K562 (cell line): ENCODE data around the gene IRS4. TPM values are rescaled to one million over a fixed set of nuclear protein-coding genes. Genes with fewer than 3 reads are reported as not detected.

ENCODE experiments used
- ATAC-seq: fragments of 200-7000 bp; cut with Tn5 transposase; 3 replicates; pipeline ENCODE4 v1.9.1; 2020; ENCODE audit warnings: moderate library complexity
- BruUV-seq: library from RNA; stranded (reverse); fragments of 400-500 nt; replicated peaks from 2 replicates; lab custom pipeline; 2021; lab: Mats Ljungman, UMichigan
- CTCF ChIA-PET: fragments of 300-600 bp; formaldehyde crosslinking; extraction: SDS; loops from one replicate; lab custom pipeline; 2021; ENCODE audit warnings: low intra/inter-chr PET ratio; lab: Yijun Ruan, JAX
- POLR2A ChIA-PET: fragments of 300-600, 350-650 bp; sonication (Branson Sonifier 250); formaldehyde crosslinking; extraction: SDS; loops from one replicate; lab custom pipeline; 2021; ENCODE audit warnings: antibody characterized with exemption, inconsistent platforms; lab: Yijun Ruan, JAX
- DNase-seq, 4 experiments: peaks; one replicate each; pipeline versions ENCODE4 v3.0.0 to v3.0.0-alpha.2; 2011 to 2018; ENCODE audit warnings: low spot score in 3 of 4, mixed read lengths in 3 of 4; ENCODE audit errors: extremely low read depth in 1 of 4
- FAIRE-seq: peaks from 2 replicates; lab custom pipeline; 2011; peaks lifted over from hg19 to GRCh38; lab: Jason Lieb, UNC
- H2AFZ ChIP-seq: 2 replicates; pipeline ENCODE4 v1.6.0; 2011; ENCODE audit warnings: low read depth, low read length, control low read depth, inconsistent platforms
- H3K27ac ChIP-seq: fragments of 200-600 bp; 3 replicates; pipeline ENCODE4 v1.8.0; 2011; ENCODE audit warnings: low read depth, mild to moderate bottlenecking, control low read depth, inconsistent platforms, low read length, moderate library complexity, mixed read lengths; ENCODE audit errors: extremely low read depth
- H3K27me3 ChIP-seq, 2 experiments: fragments of 300-600 bp in 1 of 2; 2 replicates in 1 of 2; 3 replicates in 1 of 2; pipeline versions ENCODE4 v1.6.0 to v1.8.0; 2011; ENCODE audit warnings: inconsistent platforms in 2 of 2, low read length in 2 of 2, mild to moderate bottlenecking in 1 of 2, mixed read lengths in 1 of 2, moderate library complexity in 1 of 2; ENCODE audit not compliant: control insufficient read depth in 2 of 2, insufficient read depth in 2 of 2
- H3K36me3 ChIP-seq: fragments of 300-600 bp; 3 replicates; pipeline ENCODE4 v1.8.0; 2011; ENCODE audit warnings: mild to moderate bottlenecking, low read length, inconsistent platforms; ENCODE audit not compliant: control insufficient read depth, insufficient read depth
- H3K4me1 ChIP-seq, 2 experiments: fragments of 200-600 bp in 1 of 2; replicated peaks in 1 of 2; 2 replicates in 1 of 2; 3 replicates in 1 of 2; pipeline versions ENCODE4 v1.5.1 to v1.8.0; 2011; ENCODE audit warnings: inconsistent platforms in 2 of 2, low read length in 2 of 2, mild to moderate bottlenecking in 1 of 2, mixed read lengths in 1 of 2, moderate library complexity in 1 of 2; ENCODE audit not compliant: control insufficient read depth in 2 of 2, insufficient read depth in 2 of 2
- H3K4me2 ChIP-seq: 2 replicates; pipeline ENCODE4 v1.6.1; 2011; ENCODE audit warnings: low read length, control low read depth, inconsistent platforms, mixed read lengths; ENCODE audit not compliant: insufficient read depth
- H3K4me3 ChIP-seq: fragments of 200-600 bp; sonication (generic), shearing (Covaris generic); 2 replicates; pipeline ENCODE4 v1.5.1; 2016; ENCODE audit warnings: control low read depth, inconsistent platforms
- H3K79me2 ChIP-seq: fragments of 200-600 bp; 3 replicates; pipeline ENCODE4 v1.8.0; 2011; ENCODE audit warnings: low read length, inconsistent platforms; ENCODE audit not compliant: control insufficient read depth, insufficient read depth
- H3K9ac ChIP-seq, 2 experiments: 2 replicates each; pipeline versions ENCODE4 v1.6.0 to v1.6.1; 2011; ENCODE audit warnings: low read depth in 2 of 2, low read length in 2 of 2, control low read depth in 1 of 2, inconsistent platforms in 1 of 2, mild to moderate bottlenecking in 1 of 2, mixed read lengths in 1 of 2; ENCODE audit not compliant: insufficient read depth in 1 of 2
- H3K9me1 ChIP-seq: one replicate; pipeline ENCODE4 v1.6.0; 2011; ENCODE audit warnings: inconsistent platforms, mild to moderate bottlenecking, low read length, moderate library complexity; ENCODE audit not compliant: control insufficient read depth, insufficient read depth
- H3K9me3 ChIP-seq: replicated peaks from 2 replicates; pipeline ENCODE4 v1.5.1; 2011; ENCODE audit warnings: low read depth, low read length, inconsistent platforms; ENCODE audit not compliant: control insufficient read depth, insufficient read depth
- H4K20me1 ChIP-seq: replicated peaks from 2 replicates; pipeline ENCODE4 v1.6.1; 2011; ENCODE audit warnings: low read length, inconsistent platforms, mixed read lengths; ENCODE audit not compliant: control insufficient read depth, insufficient read depth
- CHD2 ChIP-seq: IDR thresholded peaks from 2 replicates; pipeline ENCODE4 v1.6.1; 2011; ENCODE audit warnings: low read depth, low read length
- CTCF ChIP-seq, 3 experiments: IDR thresholded peaks in 2 of 3; conservative IDR thresholded peaks in 1 of 3; 2 replicates each; pipeline ENCODE4 v1.5.1; 2011 to 2012; ENCODE audit warnings: low read length in 3 of 3, mild to moderate bottlenecking in 3 of 3, control low read depth in 2 of 3, improper control_type of control experiment in 1 of 3, inconsistent platforms in 1 of 3, low read depth in 1 of 3, mixed read lengths in 1 of 3, moderate library complexity in 1 of 3; ENCODE audit not compliant: insufficient read depth in 2 of 3
- FOXM1 ChIP-seq, 2 experiments: fragments of 450-650 bp in 1 of 2; sonication (generic) in 1 of 2; formaldehyde crosslinking in 1 of 2; IDR thresholded peaks; 2 replicates each; pipeline versions ENCODE4 v1.6.1 to v1.9.0; 2017 to 2022; ENCODE audit warnings: low read depth in 2 of 2, mild to moderate bottlenecking in 2 of 2, missing genetic modification reagents in 1 of 2, moderate library complexity in 1 of 2
- KLF16 ChIP-seq: IDR thresholded peaks from 2 replicates; pipeline ENCODE4 v1.6.1; 2016; ENCODE audit warnings: antibody characterized with exemption
- MIER1 ChIP-seq: fragments of 450-650 bp; IDR thresholded peaks from 2 replicates; pipeline ENCODE4 v1.6.1; 2016; ENCODE audit warnings: antibody characterized with exemption, mild to moderate bottlenecking, low read depth
- MTA2 ChIP-seq: fragments of 450-650 bp; IDR thresholded peaks from 2 replicates; pipeline ENCODE4 v1.6.1; 2016; ENCODE audit warnings: low read depth
- NFE2L1 ChIP-seq: fragments of 450-650 bp; IDR thresholded peaks from 2 replicates; pipeline ENCODE4 v1.6.1; 2016; ENCODE audit warnings: missing genetic modification characterization, low read depth, mild to moderate bottlenecking, missing compliant biosample characterization, moderate library complexity, borderline replicate concordance
- PPARD ChIP-seq: fragments of 250-450 bp; sonication (Bioruptor Pico); IDR thresholded peaks from 2 replicates; pipeline ENCODE4 v1.8.0; 2022; ENCODE audit warnings: inconsistent platforms, mild to moderate bottlenecking, moderate library complexity
- SIRT6 ChIP-seq: IDR thresholded peaks from one replicate; pipeline ENCODE4 v1.6.1; 2012; ENCODE audit warnings: low read depth, mild to moderate bottlenecking, control low read depth, inconsistent platforms, low read length, moderate library complexity
- TCF15 ChIP-seq: fragments of 250-450 bp; sonication (Bioruptor Pico); IDR thresholded peaks from 2 replicates; pipeline ENCODE4 v1.8.0; 2022; ENCODE audit warnings: moderate library complexity, mild to moderate bottlenecking, inconsistent platforms
- ZNF165 ChIP-seq: fragments of 250-450 bp; sonication (Bioruptor Pico); IDR thresholded peaks from 2 replicates; pipeline ENCODE4 v1.4.0; 2020; ENCODE audit warnings: borderline replicate concordance
- WGBS: fragments of 100-300 bp; shearing (Covaris generic); methylation state at CpG from one replicate; pipeline ENCODE4 v1.1.6; 2016; ENCODE audit warnings: low coverage, mixed read lengths; ENCODE audit not compliant: insufficient coverage; ENCODE audit errors: missing lambda C conversion rate; 5-methylcytosine and 5-hydroxymethylcytosine counted together
- in situ Hi-C: fragments of 300-500 bp; cut with MboI; formaldehyde crosslinking; loops from 4 replicates; pipeline ENCODE4 v1.15.0; 2018; ENCODE audit warnings: inconsistent platforms, mixed read lengths
- intact Hi-C: fragments of 100-400 bp; cut with micrococcal nuclease; formaldehyde crosslinking; loops from 2 replicates; pipeline ENCODE4 v1.14.2; 2022
- polyA plus RNA-seq, 8 experiments: library from polyadenylated mRNA; depleted of rRNA in 4 of 8; stranded (reverse) in 5 of 8; unstranded in 3 of 8; fragments of >200 nt; fragmentation: Nextera tagmentation in 2 of 8; fragmentation: Illumina TruSeq in 1 of 8; extraction: Ambion mirVana in 2 of 8; extraction: Trizol in 1 of 8; gene quantifications; 2 replicates each; pipeline versions ENCODE4 v1.2.1 to v1.2.3, GENCODE V29; 2011 to 2014; ENCODE audit warnings: inconsistent platforms in 1 of 8, missing spikeins in 1 of 8
- total RNA-seq, 7 experiments: library from RNA; depleted of rRNA in 6 of 7; stranded (reverse); fragments of >200 nt in 6 of 7; fragmentation: Illumina TruSeq in 2 of 7; extraction: Trizol in 2 of 7; gene quantifications; 2 replicates each; pipeline versions ENCODE4 v1.2.1 to v1.2.3, GENCODE V29; 2011 to 2021; ENCODE audit warnings: low replicate concordance in 1 of 7
- TF ChIP-seq, protein P1 (sequence below): IDR thresholded peaks from 2 replicates; pipeline ENCODE4 v1.6.1; 2012; ENCODE audit warnings: low read depth, low read length, improper control_type of control experiment, borderline replicate concordance
- TF ChIP-seq, protein P2 (sequence below): fragments of 250-450 bp; sonication (Bioruptor Pico); IDR thresholded peaks from 2 replicates; pipeline ENCODE4 v1.5.0; 2021
- TF ChIP-seq, protein P3 (sequence below), 2 experiments: fragments of 450-650 bp; IDR thresholded peaks; 2 replicates each; pipeline ENCODE4 v1.6.1; 2018; ENCODE audit warnings: mild to moderate bottlenecking in 2 of 2, low read depth in 1 of 2; ENCODE audit not compliant: partially characterized antibody in 2 of 2

The IRS4 gene
- total and polyA plus RNA-seq, 9 of the 15 experiments (the other 6 are each of a cell fraction or from before 2014, with no cell fraction given), result not detected

DNA sequence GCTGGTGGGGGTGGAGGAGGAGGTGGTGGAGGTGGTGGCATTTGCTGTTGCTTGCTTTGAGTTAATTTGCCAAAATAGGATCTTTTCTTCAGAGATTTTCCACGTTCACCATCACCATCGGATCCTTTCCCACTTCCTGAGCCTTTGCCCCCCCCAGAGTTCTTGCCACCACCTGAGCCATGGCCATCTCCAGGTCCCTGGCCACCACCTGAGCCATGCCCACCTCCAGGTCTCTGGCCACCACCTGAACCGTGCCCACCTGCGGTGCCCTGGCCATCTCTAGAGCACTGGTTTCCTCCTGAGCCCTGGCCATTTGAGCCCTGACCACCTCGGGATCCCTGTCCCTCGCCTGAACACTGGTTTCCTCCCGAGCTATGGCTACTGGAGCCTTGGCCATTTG lies 1.9 kb downstream of the IRS4 start:
- Histone ChIP-seq H2AFZ (no peak overlapping the region), H3K27me3 (peaks cover 0 to 19% of the 10 kb centered on the region in 2 experiments; a peak in 2 of 5 replicates), H3K79me2 (no peaks in the 10 kb centered on the region), H3K4me1 (peaks cover 0 to 13% of the 10 kb centered on the region in 2 experiments; a peak in 2 of 5 replicates), H3K9me1 (no peaks in the 10 kb centered on the region), H4K20me1 (no peaks in the 10 kb centered on the region), H3K36me3 (no peaks in the 10 kb centered on the region), H3K27ac (no peak overlapping the region), H3K4me3 (no peak overlapping the region), H3K4me2 (no peak overlapping the region), H3K9me3 (no peaks in the 10 kb centered on the region), H3K9ac (no peak overlapping the region)
- ChIA-PET POLR2A (no interaction called here), CTCF (no interaction called here)
- DNase-seq (no peak), ATAC-seq (no peak), FAIRE-seq (no peak)
- intact Hi-C loops, result no loop called here
- in situ Hi-C loops, result no loop called here
- BruUV-seq, result no TSS peak
- WGBS, result 0% methylated on average over 5 of the region's 7 CpGs
- TF ChIP-seq MIER1 (no peak), KLF16 (no peak), CTCF (IDR thresholded peaks at IDR 0.05 in 2 of 3, conservative IDR thresholded peaks at IDR 0.05 in 1 of 3; ENCODE audit: insufficient read depth in 2 of 3, low read depth in 1 of 3, low read length in 3 of 3) (no peak), SIRT6 (no peak), PPARD (CRISPR knock-in tag) (no peak), NFE2L1 (tag) (no peak), FOXM1 (IDR thresholded peaks at IDR 0.05; ENCODE audit: low read depth) (no peak), FOXM1 (CRISPR knock-in tag; IDR thresholded peaks at IDR 0.05; ENCODE audit: low read depth) (no peak), TCF15 (CRISPR knock-in tag) (no peak), ZNF165 (no peak), MTA2 (no peak), CHD2 (no peak)
- TF ChIP-seq, protein P1, sequence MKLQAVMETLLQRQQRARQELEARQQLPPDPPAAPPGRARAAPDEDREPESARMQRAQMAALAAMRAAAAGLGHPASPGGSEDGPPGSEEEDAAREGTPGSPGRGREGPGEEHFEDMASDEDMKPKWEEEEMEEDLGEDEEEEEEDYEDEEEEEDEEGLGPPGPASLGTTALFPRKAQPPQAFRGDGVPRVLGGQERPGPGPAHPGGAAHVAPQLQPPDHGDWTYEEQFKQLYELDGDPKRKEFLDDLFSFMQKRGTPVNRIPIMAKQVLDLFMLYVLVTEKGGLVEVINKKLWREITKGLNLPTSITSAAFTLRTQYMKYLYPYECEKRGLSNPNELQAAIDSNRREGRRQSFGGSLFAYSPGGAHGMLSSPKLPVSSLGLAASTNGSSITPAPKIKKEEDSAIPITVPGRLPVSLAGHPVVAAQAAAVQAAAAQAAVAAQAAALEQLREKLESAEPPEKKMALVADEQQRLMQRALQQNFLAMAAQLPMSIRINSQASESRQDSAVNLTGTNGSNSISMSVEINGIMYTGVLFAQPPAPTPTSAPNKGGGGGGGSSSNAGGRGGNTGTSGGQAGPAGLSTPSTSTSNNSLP, result no peak
- TF ChIP-seq, protein P2, sequence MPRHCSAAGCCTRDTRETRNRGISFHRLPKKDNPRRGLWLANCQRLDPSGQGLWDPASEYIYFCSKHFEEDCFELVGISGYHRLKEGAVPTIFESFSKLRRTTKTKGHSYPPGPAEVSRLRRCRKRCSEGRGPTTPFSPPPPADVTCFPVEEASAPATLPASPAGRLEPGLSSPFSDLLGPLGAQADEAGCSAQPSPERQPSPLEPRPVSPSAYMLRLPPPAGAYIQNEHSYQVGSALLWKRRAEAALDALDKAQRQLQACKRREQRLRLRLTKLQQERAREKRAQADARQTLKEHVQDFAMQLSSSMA (CRISPR knock-in tag), result no peak
- TF ChIP-seq, protein P3, sequence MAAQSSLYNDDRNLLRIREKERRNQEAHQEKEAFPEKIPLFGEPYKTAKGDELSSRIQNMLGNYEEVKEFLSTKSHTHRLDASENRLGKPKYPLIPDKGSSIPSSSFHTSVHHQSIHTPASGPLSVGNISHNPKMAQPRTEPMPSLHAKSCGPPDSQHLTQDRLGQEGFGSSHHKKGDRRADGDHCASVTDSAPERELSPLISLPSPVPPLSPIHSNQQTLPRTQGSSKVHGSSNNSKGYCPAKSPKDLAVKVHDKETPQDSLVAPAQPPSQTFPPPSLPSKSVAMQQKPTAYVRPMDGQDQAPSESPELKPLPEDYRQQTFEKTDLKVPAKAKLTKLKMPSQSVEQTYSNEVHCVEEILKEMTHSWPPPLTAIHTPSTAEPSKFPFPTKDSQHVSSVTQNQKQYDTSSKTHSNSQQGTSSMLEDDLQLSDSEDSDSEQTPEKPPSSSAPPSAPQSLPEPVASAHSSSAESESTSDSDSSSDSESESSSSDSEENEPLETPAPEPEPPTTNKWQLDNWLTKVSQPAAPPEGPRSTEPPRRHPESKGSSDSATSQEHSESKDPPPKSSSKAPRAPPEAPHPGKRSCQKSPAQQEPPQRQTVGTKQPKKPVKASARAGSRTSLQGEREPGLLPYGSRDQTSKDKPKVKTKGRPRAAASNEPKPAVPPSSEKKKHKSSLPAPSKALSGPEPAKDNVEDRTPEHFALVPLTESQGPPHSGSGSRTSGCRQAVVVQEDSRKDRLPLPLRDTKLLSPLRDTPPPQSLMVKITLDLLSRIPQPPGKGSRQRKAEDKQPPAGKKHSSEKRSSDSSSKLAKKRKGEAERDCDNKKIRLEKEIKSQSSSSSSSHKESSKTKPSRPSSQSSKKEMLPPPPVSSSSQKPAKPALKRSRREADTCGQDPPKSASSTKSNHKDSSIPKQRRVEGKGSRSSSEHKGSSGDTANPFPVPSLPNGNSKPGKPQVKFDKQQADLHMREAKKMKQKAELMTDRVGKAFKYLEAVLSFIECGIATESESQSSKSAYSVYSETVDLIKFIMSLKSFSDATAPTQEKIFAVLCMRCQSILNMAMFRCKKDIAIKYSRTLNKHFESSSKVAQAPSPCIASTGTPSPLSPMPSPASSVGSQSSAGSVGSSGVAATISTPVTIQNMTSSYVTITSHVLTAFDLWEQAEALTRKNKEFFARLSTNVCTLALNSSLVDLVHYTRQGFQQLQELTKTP (IDR thresholded peaks at IDR 0.05; ENCODE audit: low read depth in 1 of 2, partially characterized antibody in 2 of 2), result no peak
